Cardiac muscle cell (in vitro differentiated cells and primary cell): ENCODE measurements around the gene ZXDC. TPM values are rescaled to one million over a fixed set of nuclear protein-coding genes. Genes with fewer than 3 reads are reported as not detected.

ENCODE experiments used
- DNase-seq, 2 donors: peaks; one replicate each; pipeline versions ENCODE4 v3.0.0 to v3.0.0-alpha.2; 2010 to 2017; ENCODE audit warnings: low read depth in 1 of 2, low spot score in 1 of 2
- H3K27ac ChIP-seq: fragments of 200-600 bp; sonication (generic); 2 replicates; pipeline ENCODE4 v1.5.1; 2016
- H3K27me3 ChIP-seq: fragments of 200-600 bp; sonication (generic); 2 replicates; pipeline ENCODE4 v1.6.0; 2016; ENCODE audit warnings: control low read depth
- H3K36me3 ChIP-seq: fragments of 200-600 bp; sonication (generic); 2 replicates; pipeline ENCODE4 v1.5.1; 2016; ENCODE audit warnings: control low read depth
- H3K4me1 ChIP-seq: fragments of 200-600 bp; sonication (generic); 2 replicates; pipeline ENCODE4 v1.8.1; 2017; ENCODE audit warnings: low read depth, mild to moderate bottlenecking, mixed run types
- H3K4me3 ChIP-seq: fragments of 200-600 bp; sonication (generic); 2 replicates; pipeline ENCODE4 v1.5.1; 2016; ENCODE audit warnings: mild to moderate bottlenecking
- H3K9me3 ChIP-seq: fragments of 200-600 bp; sonication (generic); 2 replicates; pipeline ENCODE4 v1.5.1; 2017; ENCODE audit warnings: low read depth, mild to moderate bottlenecking, control low read depth
- polyA plus RNA-seq: library from polyadenylated mRNA; unstranded; fragments of >200 nt; fragmentation: Nextera tagmentation; extraction: Ambion mirVana; gene quantifications from 2 replicates; pipeline ENCODE4 v1.2.1, GENCODE V29; 2016
- total RNA-seq: library from RNA; depleted of rRNA; stranded (reverse); fragments of >200 nt; gene quantifications from 2 replicates; pipeline ENCODE4 v1.2.3, GENCODE V29; 2016
- TF ChIP-seq, protein P1 (sequence below): IDR thresholded peaks from 2 replicates; pipeline ENCODE4 v1.5.1; 2012; ENCODE audit warnings: low read depth, mild to moderate bottlenecking, low read length

Gene ZXDC
- total and polyA plus RNA-seq, 2 experiments from 2014 or later: 40.4 to 56.3 TPM

GRCh38 chr3:126406389-126407296 is 69.0 kb downstream of the ZXDC start:
- TF ChIP-seq, protein P1, sequence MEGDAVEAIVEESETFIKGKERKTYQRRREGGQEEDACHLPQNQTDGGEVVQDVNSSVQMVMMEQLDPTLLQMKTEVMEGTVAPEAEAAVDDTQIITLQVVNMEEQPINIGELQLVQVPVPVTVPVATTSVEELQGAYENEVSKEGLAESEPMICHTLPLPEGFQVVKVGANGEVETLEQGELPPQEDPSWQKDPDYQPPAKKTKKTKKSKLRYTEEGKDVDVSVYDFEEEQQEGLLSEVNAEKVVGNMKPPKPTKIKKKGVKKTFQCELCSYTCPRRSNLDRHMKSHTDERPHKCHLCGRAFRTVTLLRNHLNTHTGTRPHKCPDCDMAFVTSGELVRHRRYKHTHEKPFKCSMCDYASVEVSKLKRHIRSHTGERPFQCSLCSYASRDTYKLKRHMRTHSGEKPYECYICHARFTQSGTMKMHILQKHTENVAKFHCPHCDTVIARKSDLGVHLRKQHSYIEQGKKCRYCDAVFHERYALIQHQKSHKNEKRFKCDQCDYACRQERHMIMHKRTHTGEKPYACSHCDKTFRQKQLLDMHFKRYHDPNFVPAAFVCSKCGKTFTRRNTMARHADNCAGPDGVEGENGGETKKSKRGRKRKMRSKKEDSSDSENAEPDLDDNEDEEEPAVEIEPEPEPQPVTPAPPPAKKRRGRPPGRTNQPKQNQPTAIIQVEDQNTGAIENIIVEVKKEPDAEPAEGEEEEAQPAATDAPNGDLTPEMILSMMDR: no peak
- H3K4me3 ChIP-seq: no peak overlapping the region
- H3K36me3 ChIP-seq: no peaks in the 10 kb centered on the region
- no peaks in the 10 kb centered on the region for H3K27me3 ChIP-seq
- no peaks in the 10 kb centered on the region for H3K4me1 ChIP-seq
- DNase-seq: no peak
- H3K9me3 ChIP-seq: no peaks in the 10 kb centered on the region
- H3K27ac ChIP-seq: no peak overlapping the region

DNA sequence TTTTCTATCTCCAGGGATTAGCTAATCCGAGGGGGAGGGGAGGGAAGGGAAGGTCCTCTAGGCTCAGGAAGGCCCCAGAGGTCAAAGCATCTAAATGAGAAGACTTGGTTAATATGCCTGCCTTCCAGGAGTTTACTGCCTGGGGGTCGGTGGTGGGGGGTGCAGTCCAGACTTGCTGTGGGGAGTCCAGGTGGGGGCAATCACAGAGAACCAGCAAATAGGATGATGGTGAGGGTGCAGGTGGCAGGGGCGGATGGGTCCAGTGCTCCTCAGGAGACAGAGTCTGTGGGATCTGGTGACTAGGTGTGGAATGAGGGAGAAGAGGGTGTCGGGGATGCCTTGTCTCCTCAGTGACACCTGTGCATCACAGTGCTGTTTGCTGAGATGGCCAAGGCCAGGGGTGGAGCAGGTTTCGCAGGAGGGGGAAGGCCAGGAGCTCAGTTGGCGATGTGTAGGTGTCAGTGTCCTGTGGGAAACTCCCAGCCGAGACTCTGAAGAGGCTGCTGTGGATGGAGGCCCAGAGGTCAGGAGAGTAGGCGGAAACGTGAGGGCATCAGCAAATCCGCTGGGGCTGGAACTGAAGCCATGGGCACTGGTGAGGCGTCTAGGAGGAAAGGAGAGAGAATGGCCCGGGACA is 72.9 kb downstream of the ZXDC start:
- H3K4me1 ChIP-seq: no peaks in the 10 kb centered on the region
- no peaks in the 10 kb centered on the region for H3K27me3 ChIP-seq
- TF ChIP-seq, protein P1: no peak
- H3K27ac ChIP-seq: no peak overlapping the region
- no peak for DNase-seq
- no peaks in the 10 kb centered on the region for H3K9me3 ChIP-seq
- H3K36me3 ChIP-seq: no peaks in the 10 kb centered on the region
- no peak overlapping the region for H3K4me3 ChIP-seq

DNA sequence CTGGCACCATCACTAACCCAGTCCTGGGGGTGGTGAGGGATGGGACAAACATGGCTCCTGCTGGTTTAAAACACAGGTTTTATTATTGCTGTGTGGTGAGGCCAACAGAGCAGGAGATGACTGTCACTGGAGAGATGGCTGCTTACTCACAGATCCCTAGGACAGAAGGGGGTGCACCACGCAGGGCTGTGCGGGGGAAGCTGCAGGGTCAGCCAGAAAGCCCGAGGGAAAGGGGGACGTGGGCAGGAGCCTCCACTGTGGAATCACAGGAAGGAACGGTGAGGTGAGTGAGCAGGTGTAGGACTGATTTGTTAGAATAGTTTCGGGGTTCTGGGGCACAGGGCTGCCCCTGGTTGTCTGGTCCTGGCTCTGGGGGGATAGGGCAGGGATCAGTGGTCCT is 73.5 kb downstream of the ZXDC start:
- no peaks in the 10 kb centered on the region for H3K27me3 ChIP-seq
- no peaks in the 10 kb centered on the region for H3K4me1 ChIP-seq
- no peak overlapping the region for H3K27ac ChIP-seq
- H3K4me3 ChIP-seq: no peak overlapping the region
- TF ChIP-seq, protein P1: no peak
- H3K9me3 ChIP-seq: no peaks in the 10 kb centered on the region
- H3K36me3 ChIP-seq: no peaks in the 10 kb centered on the region
- no peak for DNase-seq

GRCh38 chr3:126401611-126402160 is 74.0 kb downstream of the ZXDC start:
- TF ChIP-seq, protein P1: no peak
- Histone ChIP-seq H3K27ac (no peak overlapping the region), H3K27me3 (no peaks in the 10 kb centered on the region), H3K4me1 (no peaks in the 10 kb centered on the region), H3K9me3 (no peaks in the 10 kb centered on the region), H3K36me3 (no peaks in the 10 kb centered on the region), H3K4me3 (no peak overlapping the region)
- no peak for DNase-seq

GRCh38 chr3:126399756-126400155 is 75.9 kb downstream of the ZXDC start:
- Histone ChIP-seq H3K27ac (no peak overlapping the region), H3K4me3 (no peak overlapping the region), H3K27me3 (peaks cover 18% of the 10 kb centered on the region), H3K36me3 (no peaks in the 10 kb centered on the region), H3K4me1 (peaks cover 4% of the 10 kb centered on the region), H3K9me3 (no peaks in the 10 kb centered on the region)
- DNase-seq: no peak
- TF ChIP-seq, protein P1: no peak
